Loucy (cell line): Measurements from ENCODE around the gene TNFSF9.

ENCODE experiments used
- H2AFZ ChIP-seq: fragments of 200-600 bp; sonication (generic); 2 replicates; pipeline ENCODE4 v1.6.0; 2016; ENCODE audit warnings: antibody characterized with exemption, mild to moderate bottlenecking, low read length, moderate library complexity
- H3F3A ChIP-seq: fragments of 200-600 bp; 2 replicates; pipeline ENCODE4 v1.6.0; 2016; ENCODE audit warnings: antibody characterized with exemption, low read depth, mild to moderate bottlenecking
- H3K27me3 ChIP-seq: fragments of 200-600 bp; sonication (generic); 2 replicates; pipeline ENCODE4 v1.6.1; 2014; ENCODE audit warnings: low read length, mild to moderate bottlenecking; ENCODE audit not compliant: insufficient read depth, poor library complexity, severe bottlenecking
- H3K36me3 ChIP-seq: fragments of 200-600 bp; sonication (generic); 2 replicates; pipeline ENCODE4 v1.6.1; 2016; ENCODE audit warnings: low read length; ENCODE audit not compliant: insufficient read depth
- H3K4me1 ChIP-seq: fragments of 200-600 bp; sonication (generic); 2 replicates; pipeline ENCODE4 v1.5.1; 2014; ENCODE audit warnings: low read length, mild to moderate bottlenecking; ENCODE audit not compliant: insufficient read depth, poor library complexity, severe bottlenecking
- H3K4me2 ChIP-seq: fragments of 200-600 bp; sonication (generic); 2 replicates; pipeline ENCODE4 v1.6.0; 2014; ENCODE audit warnings: antibody characterized with exemption, low read length, low read depth, mild to moderate bottlenecking; ENCODE audit not compliant: poor library complexity, severe bottlenecking
- H3K4me3 ChIP-seq: fragments of 200-600 bp; sonication (generic); 2 replicates; pipeline ENCODE4 v1.5.1; 2014; ENCODE audit warnings: low read length, mild to moderate bottlenecking, mixed read lengths; ENCODE audit not compliant: poor library complexity, severe bottlenecking
- H3K79me2 ChIP-seq: fragments of 200-600 bp; sonication (generic); 2 replicates; pipeline ENCODE4 v1.6.1; 2014; ENCODE audit warnings: low read length; ENCODE audit not compliant: insufficient read depth
- H3K9ac ChIP-seq: fragments of 200-600 bp; sonication (generic); 2 replicates; pipeline ENCODE4 v1.6.0; 2014; ENCODE audit warnings: mild to moderate bottlenecking, low read depth, low read length, moderate library complexity; ENCODE audit not compliant: poor library complexity, severe bottlenecking
- H3K9me2 ChIP-seq: fragments of 200-600 bp; sonication (generic); replicated peaks from 2 replicates; pipeline ENCODE4 v1.6.1; 2016; ENCODE audit warnings: low read depth, low read length, mixed read lengths
- H3K9me3 ChIP-seq: fragments of 200-600 bp; sonication (generic); 2 replicates; pipeline ENCODE4 v1.6.1; 2014; ENCODE audit warnings: mild to moderate bottlenecking, antibody characterized with exemption, low read length, low read depth; ENCODE audit not compliant: insufficient read depth
- H4K20me1 ChIP-seq: fragments of 200-600 bp; sonication (generic); 2 replicates; pipeline ENCODE4 v1.6.0; 2014; ENCODE audit warnings: antibody characterized with exemption, low read length, mild to moderate bottlenecking; ENCODE audit not compliant: insufficient read depth, poor library complexity, severe bottlenecking
- CTCF ChIP-seq: fragments of 200-600 bp; sonication (generic); conservative IDR thresholded peaks from 2 replicates; pipeline ENCODE4 v1.5.1; 2014; ENCODE audit warnings: mild to moderate bottlenecking, antibody characterized with exemption, low read length
- EZH2phosphoT487 ChIP-seq: fragments of 200-600 bp; IDR thresholded peaks from 2 replicates; pipeline ENCODE4 v1.6.1; 2018; ENCODE audit warnings: antibody characterized with exemption, mild to moderate bottlenecking, moderate library complexity, borderline replicate concordance

Gene TNFSF9

GRCh38 chr19:6527893-6528543, 2.8 kb upstream of the TNFSF9 start:
- H3K79me2 ChIP-seq: no peaks in the 10 kb centered on the region
- peaks cover 6% of the 10 kb centered on the region for H3K4me1 ChIP-seq
- no peak overlapping the region for H3K4me3 ChIP-seq
- peaks cover 28% of the 10 kb centered on the region for H3K27me3 ChIP-seq
- H2AFZ ChIP-seq: no peak overlapping the region
- H3K9me3 ChIP-seq: no peaks in the 10 kb centered on the region
- no peak for TF ChIP-seq EZH2phosphoT487
- no peak for TF ChIP-seq CTCF
- H3F3A ChIP-seq: no peaks in the 10 kb centered on the region
- no peaks in the 10 kb centered on the region for H3K9me2 ChIP-seq
- H4K20me1 ChIP-seq: no peaks in the 10 kb centered on the region
- no peak overlapping the region for H3K4me2 ChIP-seq
- no peaks in the 10 kb centered on the region for H3K36me3 ChIP-seq
- no peak overlapping the region for H3K9ac ChIP-seq

- Histone ChIP-seq H3K4me1 (peaks cover 6% of the 10 kb centered on the region), H2AFZ (no peak overlapping the region)
Measured at GRCh38 chr19:6528544-6529121, 2.2 kb upstream of the TNFSF9 start.

GRCh38 chr19:6529351-6529750, 1.5 kb upstream of the TNFSF9 start:
- Histone ChIP-seq H3K9me2 (no peaks in the 10 kb centered on the region), H4K20me1 (no peaks in the 10 kb centered on the region), H2AFZ (no peak overlapping the region), H3K9me3 (no peaks in the 10 kb centered on the region), H3K4me3 (no peak overlapping the region), H3K4me1 (peaks cover 6% of the 10 kb centered on the region), H3K9ac (no peak overlapping the region), H3F3A (no peaks in the 10 kb centered on the region), H3K79me2 (no peaks in the 10 kb centered on the region), H3K36me3 (no peaks in the 10 kb centered on the region), H3K27me3 (peaks cover 28% of the 10 kb centered on the region), H3K4me2 (no peak overlapping the region)
- TF ChIP-seq CTCF: no peak
- TF ChIP-seq EZH2phosphoT487: no peak

More at GRCh38 chr19:6528544-6529121, 2.2 kb upstream of the TNFSF9 start:
- Histone ChIP-seq H4K20me1 (no peaks in the 10 kb centered on the region), H3K36me3 (no peaks in the 10 kb centered on the region), H3K9me2 (no peaks in the 10 kb centered on the region), H3K9me3 (no peaks in the 10 kb centered on the region), H3K4me2 (no peak overlapping the region), H3K27me3 (peaks cover 28% of the 10 kb centered on the region), H3K79me2 (no peaks in the 10 kb centered on the region), H3F3A (no peaks in the 10 kb centered on the region), H3K4me3 (no peak overlapping the region), H3K9ac (no peak overlapping the region)
- no peak for TF ChIP-seq EZH2phosphoT487
- TF ChIP-seq CTCF: no peak
